C1 segment of cervical spinal cord (tissue), 14 donors: ENCODE measurements around the gene TBC1D5.

ENCODE experiments used
- DNase-seq, 14 donors: peaks; one replicate each; lab custom pipeline; 2025; lab: John Stamatoyannopoulos, UW

Gene TBC1D5

GRCh38 chr3:17489139-17489538 is 253.3 kb downstream of the TBC1D5 start:
- DNase-seq = no peak

GRCh38 chr3:17481116-17481515 is 261.3 kb downstream of the TBC1D5 start:
- DNase-seq = peak in 2 of 14 donors; percentile 2 to 16

GRCh38 chr3:17479681-17480405 is 262.6 kb downstream of the TBC1D5 start:
- no peak for DNase-seq

- no peak for DNase-seq
These were observed 263.8 kb downstream of the TBC1D5 start for GRCh38 chr3:17478673-17479072.

GRCh38 chr3:17473761-17474160 is 268.7 kb downstream of the TBC1D5 start:
- no peak for DNase-seq

GRCh38 chr3:17469954-17470353 is 272.5 kb downstream of the TBC1D5 start:
- DNase-seq = no peak

GRCh38 chr3:17469520-17469919 is 272.9 kb downstream of the TBC1D5 start:
- no peak for DNase-seq

- DNase-seq = no peak
These were observed 276.4 kb downstream of the TBC1D5 start for GRCh38 chr3:17466028-17466427.

GRCh38 chr3:17459470-17459993 is 282.9 kb downstream of the TBC1D5 start:
- no peak for DNase-seq

- DNase-seq = no peak
These were observed 285.8 kb downstream of the TBC1D5 start for GRCh38 chr3:17456650-17457049.

GRCh38 chr3:17456046-17456445 is 286.4 kb downstream of the TBC1D5 start:
- DNase-seq = no peak

- no peak for DNase-seq
These were observed 297.6 kb downstream of the TBC1D5 start for GRCh38 chr3:17444865-17445264.

GRCh38 chr3:17443142-17443541 is 299.3 kb downstream of the TBC1D5 start:
- no peak for DNase-seq

GRCh38 chr3:17442332-17443049 is 299.9 kb downstream of the TBC1D5 start:
- DNase-seq = no peak

- DNase-seq = no peak
These were observed 308.6 kb downstream of the TBC1D5 start for GRCh38 chr3:17433876-17434275.

GRCh38 chr3:17432236-17432635 is 310.2 kb downstream of the TBC1D5 start:
- no peak for DNase-seq

- DNase-seq = no peak
These were observed 310.9 kb downstream of the TBC1D5 start for GRCh38 chr3:17431484-17432045.

GRCh38 chr3:17431004-17431403 is 311.4 kb downstream of the TBC1D5 start:
- DNase-seq = peak in 1 of 14 donors; percentile 23

- DNase-seq = no peak
These were observed 311.8 kb downstream of the TBC1D5 start for GRCh38 chr3:17430582-17430981.

- no peak for DNase-seq
These were observed 318.5 kb downstream of the TBC1D5 start for GRCh38 chr3:17423786-17424536.

GRCh38 chr3:17422636-17423035 is 319.8 kb downstream of the TBC1D5 start:
- DNase-seq = no peak

GRCh38 chr3:17420668-17421067 is 321.8 kb downstream of the TBC1D5 start:
- DNase-seq = no peak
